ENCODE results near the gene PDE8B.

- TF ChIP-seq CTCF (IDR thresholded peaks at IDR 0.05; ENCODE audit: low read length): no peak
- TF ChIP-seq EZH2 (IDR thresholded peaks at IDR 0.05; ENCODE audit: borderline replicate concordance, low read length): no peak
Observed at GRCh38 chr5:77277759-77278158, 67.3 kb downstream of the PDE8B start.
